ENCODE results near the gene SLC39A5. TPM values are rescaled to one million over a fixed set of nuclear protein-coding genes. Genes with fewer than 3 reads are reported as not detected.
A peak's percentile ranks its signal among the peaks of the same experiment; 100 is the strongest.
"Not testable (repeated sequence)": the region's sequence is repeated elsewhere in the genome, so short reads cannot be mapped to it uniquely, and the experiment has no call there.

Gene SLC39A5
- total RNA-seq, 1 donor from 2014 or later, result 0.54 TPM

- H3K27ac ChIP-seq, result no peak overlapping the region
Measured at GRCh38 chr12:56190695-56191155, 39.1 kb upstream of the SLC39A5 start.

DNA sequence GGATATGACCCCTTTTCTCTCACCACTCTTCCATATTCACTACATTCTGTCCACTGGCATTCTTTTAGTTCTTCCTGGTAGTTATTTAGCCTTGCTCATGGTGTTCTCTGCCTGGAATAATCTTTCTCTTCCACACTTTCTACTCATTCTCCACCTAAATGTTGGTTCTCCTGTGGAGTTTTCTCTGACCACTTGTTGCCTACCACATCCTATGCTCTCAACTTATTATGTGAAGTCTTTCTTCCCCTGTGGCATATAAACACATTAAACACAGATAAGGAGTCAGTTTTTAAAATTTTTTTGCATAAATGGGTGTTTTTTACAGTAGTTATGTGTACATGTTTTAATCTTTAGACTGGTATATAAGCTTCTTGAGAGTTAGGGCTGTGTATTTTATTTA lies 37.3 kb upstream of the SLC39A5 start:
- Histone ChIP-seq H3K4me1 (peaks cover 7% of the 10 kb centered on the region), H2AFZ (replicated peaks) (peak overlapping the region; percentile 98), H3K79me2 (ENCODE audit: low read depth) (peaks cover 14% of the 10 kb centered on the region), H3K4me2 (no peak overlapping the region), H3K4me3 (no peak overlapping the region), H3K36me3 (no peaks in the 10 kb centered on the region), H3F3A (ENCODE audit: low read depth) (peaks cover 45% of the 10 kb centered on the region), H3K9me3 (ENCODE audit: low read depth) (no peaks in the 10 kb centered on the region), H4K20me1 (ENCODE audit: low read depth) (peaks cover 9% of the 10 kb centered on the region), H3K27ac (no peak overlapping the region), H3K27me3 (no peaks in the 10 kb centered on the region), H3K9ac (no peak overlapping the region)
- Mint-ChIP-seq H3K27ac (no peak overlapping the region), H3K27me3 (ENCODE audit: insufficient read depth, low read depth) (peaks cover 22% of the 10 kb centered on the region), H3K4me3 (no peak overlapping the region), H3K9me3 (peaks cover 9% of the 10 kb centered on the region), H3K4me1 (peaks cover 20% of the 10 kb centered on the region), H3K36me3 (peaks cover 2% of the 10 kb centered on the region)
- no peak for DNase-seq (ENCODE audit: low spot score)
- TF ChIP-seq, protein P1, sequence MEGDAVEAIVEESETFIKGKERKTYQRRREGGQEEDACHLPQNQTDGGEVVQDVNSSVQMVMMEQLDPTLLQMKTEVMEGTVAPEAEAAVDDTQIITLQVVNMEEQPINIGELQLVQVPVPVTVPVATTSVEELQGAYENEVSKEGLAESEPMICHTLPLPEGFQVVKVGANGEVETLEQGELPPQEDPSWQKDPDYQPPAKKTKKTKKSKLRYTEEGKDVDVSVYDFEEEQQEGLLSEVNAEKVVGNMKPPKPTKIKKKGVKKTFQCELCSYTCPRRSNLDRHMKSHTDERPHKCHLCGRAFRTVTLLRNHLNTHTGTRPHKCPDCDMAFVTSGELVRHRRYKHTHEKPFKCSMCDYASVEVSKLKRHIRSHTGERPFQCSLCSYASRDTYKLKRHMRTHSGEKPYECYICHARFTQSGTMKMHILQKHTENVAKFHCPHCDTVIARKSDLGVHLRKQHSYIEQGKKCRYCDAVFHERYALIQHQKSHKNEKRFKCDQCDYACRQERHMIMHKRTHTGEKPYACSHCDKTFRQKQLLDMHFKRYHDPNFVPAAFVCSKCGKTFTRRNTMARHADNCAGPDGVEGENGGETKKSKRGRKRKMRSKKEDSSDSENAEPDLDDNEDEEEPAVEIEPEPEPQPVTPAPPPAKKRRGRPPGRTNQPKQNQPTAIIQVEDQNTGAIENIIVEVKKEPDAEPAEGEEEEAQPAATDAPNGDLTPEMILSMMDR (IDR thresholded peaks at IDR 0.05), result no peak
- TF ChIP-seq EZH2 (IDR thresholded peaks at IDR 0.05) (no peak), EZH2phosphoT487 (IDR thresholded peaks at IDR 0.05) (no peak)

More at GRCh38 chr12:56190695-56191155, 39.1 kb upstream of the SLC39A5 start:
- Histone ChIP-seq H3K36me3 (peaks cover 9% of the 10 kb centered on the region), H3K27me3 (no peaks in the 10 kb centered on the region), H3K4me1 (peaks cover 10% of the 10 kb centered on the region), H3K9ac (no peak overlapping the region), H3K9me3 (ENCODE audit: low read depth) (no peaks in the 10 kb centered on the region), H3K4me3 (peak overlapping the region; percentile 96), H3F3A (ENCODE audit: low read depth) (peaks cover 45% of the 10 kb centered on the region), H2AFZ (replicated peaks) (peak overlapping the region; percentile 92), H4K20me1 (ENCODE audit: low read depth) (peaks cover 20% of the 10 kb centered on the region), H3K4me2 (peak overlapping the region; percentile 90), H3K79me2 (ENCODE audit: low read depth) (peaks cover 32% of the 10 kb centered on the region)
- Mint-ChIP-seq H3K4me1 (peaks cover 26% of the 10 kb centered on the region), H3K4me3 (peak overlapping the region; percentile 95), H3K27me3 (ENCODE audit: insufficient read depth, low read depth) (peaks cover 20% of the 10 kb centered on the region), H3K9me3 (peaks cover 9% of the 10 kb centered on the region), H3K27ac (peak overlapping the region; percentile 86), H3K36me3 (peaks cover 8% of the 10 kb centered on the region)
- TF ChIP-seq, protein P1 (IDR thresholded peaks at IDR 0.05), result no peak
- TF ChIP-seq EZH2phosphoT487 (IDR thresholded peaks at IDR 0.05) (no peak), EZH2 (IDR thresholded peaks at IDR 0.05) (no peak)
- peak; percentile 24 for DNase-seq (ENCODE audit: low spot score)

- no peak for TF ChIP-seq EZH2phosphoT487 (IDR thresholded peaks at IDR 0.05)
- TF ChIP-seq EZH2 (IDR thresholded peaks at IDR 0.05), result no peak
- TF ChIP-seq, protein P1 (IDR thresholded peaks at IDR 0.05), result peak; percentile 91
- Mint-ChIP-seq H3K27me3 (ENCODE audit: insufficient read depth, low read depth) (peaks cover 20% of the 10 kb centered on the region), H3K9me3 (peaks cover 9% of the 10 kb centered on the region), H3K27ac (peak overlapping the region; percentile 57), H3K36me3 (no peaks in the 10 kb centered on the region), H3K4me1 (peaks cover 14% of the 10 kb centered on the region), H3K4me3 (peak overlapping the region; percentile 5)
- Histone ChIP-seq H3K4me2 (no peak overlapping the region), H3K36me3 (no peaks in the 10 kb centered on the region), H2AFZ (replicated peaks) (peak overlapping the region; percentile 98), H4K20me1 (ENCODE audit: low read depth) (peaks cover 4% of the 10 kb centered on the region), H3K9me3 (ENCODE audit: low read depth) (no peaks in the 10 kb centered on the region), H3K27me3 (no peaks in the 10 kb centered on the region), H3K4me1 (peaks cover 2% of the 10 kb centered on the region), H3K4me3 (no peak overlapping the region), H3F3A (ENCODE audit: low read depth) (peaks cover 40% of the 10 kb centered on the region), H3K27ac (no peak overlapping the region), H3K79me2 (ENCODE audit: low read depth) (peaks cover 9% of the 10 kb centered on the region), H3K9ac (no peak overlapping the region)
- peak; percentile 91 for DNase-seq (ENCODE audit: low spot score)
Measured at GRCh38 chr12:56193025-56193578, 36.7 kb upstream of the SLC39A5 start.

DNA sequence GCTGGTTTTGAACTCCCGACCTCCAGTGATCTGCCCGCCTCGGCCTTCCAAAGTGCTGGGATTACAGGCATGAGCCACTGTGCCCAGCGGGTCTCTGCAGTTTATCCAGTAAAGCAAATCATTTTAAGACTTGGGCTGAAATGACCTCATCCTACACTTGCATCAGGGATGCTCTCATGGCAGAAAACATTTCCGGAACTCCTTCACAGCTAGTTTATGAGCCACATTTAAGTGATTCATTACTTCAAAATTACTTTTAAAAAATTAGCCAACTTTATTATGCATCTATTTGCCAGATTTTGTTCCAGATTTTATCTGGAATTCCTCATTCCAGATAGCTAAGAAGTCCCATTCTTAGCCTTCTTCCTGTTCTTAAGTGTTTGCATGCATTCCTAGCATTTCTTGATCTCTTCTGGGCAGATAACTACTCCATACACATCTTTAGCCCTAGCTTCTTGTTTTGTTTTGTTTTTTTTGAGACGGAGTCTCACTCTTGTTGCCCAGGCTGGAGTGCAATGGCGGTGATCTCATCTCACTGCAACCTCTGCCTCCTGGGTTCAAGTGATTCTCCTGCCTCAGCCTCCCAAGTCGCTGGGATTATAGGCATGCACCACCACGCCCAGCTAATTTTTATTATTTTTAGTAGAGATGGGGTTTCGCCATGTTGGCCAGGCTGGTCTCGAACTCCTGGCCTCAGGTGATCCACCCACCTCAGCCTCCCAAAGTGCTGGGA lies 32.9 kb upstream of the SLC39A5 start:
- not testable (repeated sequence) for H3K79me2 ChIP-seq (ENCODE audit: low read depth); H3K36me3 Mint-ChIP-seq; H3K4me2 ChIP-seq; H3K9me3 Mint-ChIP-seq; H3K36me3 ChIP-seq; H3K9ac ChIP-seq; H3K9me3 ChIP-seq (ENCODE audit: low read depth); H4K20me1 ChIP-seq (ENCODE audit: low read depth); H3K4me3 ChIP-seq; DNase-seq (ENCODE audit: low spot score); H3K27ac Mint-ChIP-seq; H3K27me3 Mint-ChIP-seq (ENCODE audit: insufficient read depth, low read depth); H3K4me3 Mint-ChIP-seq; H3F3A ChIP-seq (ENCODE audit: low read depth); H3K27me3 ChIP-seq; H3K4me1 ChIP-seq; H2AFZ ChIP-seq (replicated peaks); H3K4me1 Mint-ChIP-seq; H3K27ac ChIP-seq

Data from neural progenitor cell (in vitro differentiated cells).